Activated CD4-positive, alpha-beta T cell treated with anti-CD3 and anti-CD28 coated beads, Interleukin-2, amount 50 U/mL, for 4 hours (primary cell): Measurements from ENCODE around the gene SIGLEC15.
"Not testable (repeated sequence)": the region's sequence is repeated elsewhere in the genome, so short reads cannot be mapped to it uniquely, and the experiment has no call there.

Source experiments
- DNase-seq, 2 experiments: peaks; one replicate each; pipeline ENCODE4 v3.0.0-alpha.2; 2020

The SIGLEC15 gene

DNA sequence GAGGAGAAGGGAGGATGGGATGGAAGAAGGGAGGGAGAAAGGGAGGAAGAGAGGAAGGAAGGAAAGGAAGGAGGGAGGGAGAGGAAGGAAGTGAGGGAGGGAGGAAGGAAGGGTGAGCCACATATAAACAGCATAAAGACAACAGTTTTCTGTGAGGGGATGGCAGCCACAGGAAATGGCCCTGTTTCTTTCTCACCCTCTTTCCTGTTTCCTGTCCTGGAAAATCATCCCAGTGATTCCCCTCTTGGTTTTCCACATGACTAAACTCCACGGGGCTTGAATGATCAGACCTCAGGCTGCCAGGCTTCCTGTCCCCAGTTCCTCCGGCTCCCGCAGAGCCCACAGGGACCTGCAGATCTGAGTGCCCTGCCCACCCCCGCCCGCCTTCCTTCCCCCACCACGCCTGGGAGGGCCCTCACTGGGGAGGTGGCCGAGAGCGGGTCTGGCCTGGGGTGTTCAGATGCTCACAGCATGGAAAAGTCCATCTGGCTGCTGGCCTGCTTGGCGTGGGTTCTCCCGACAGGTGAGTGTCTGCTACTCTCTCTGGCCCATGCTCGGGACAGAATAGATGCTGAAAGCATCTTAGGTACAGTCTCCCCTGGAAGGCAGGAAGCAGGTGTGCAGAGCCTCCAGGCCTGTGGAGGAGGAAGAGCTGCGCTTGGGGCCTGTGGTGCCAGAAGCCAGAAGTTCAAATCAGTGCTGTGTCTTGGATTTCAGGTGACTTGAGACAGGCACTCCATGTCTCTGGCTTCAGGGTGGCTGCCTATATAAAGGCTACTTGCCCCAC lies at the start of gene SIGLEC15:
Gene SIGLEC15 (plus strand): TSS at position 418 of the 787 bp plus-strand sequence. CDS start 54 bp downstream, at position 472.
- DNase-seq: no peak

- no peak for DNase-seq
Measured at GRCh38 chr18:45775743-45776142, 49.7 kb upstream of the SIGLEC15 start.

- DNase-seq: no peak
Measured at GRCh38 chr18:45777393-45777792, 48.1 kb upstream of the SIGLEC15 start.

DNA sequence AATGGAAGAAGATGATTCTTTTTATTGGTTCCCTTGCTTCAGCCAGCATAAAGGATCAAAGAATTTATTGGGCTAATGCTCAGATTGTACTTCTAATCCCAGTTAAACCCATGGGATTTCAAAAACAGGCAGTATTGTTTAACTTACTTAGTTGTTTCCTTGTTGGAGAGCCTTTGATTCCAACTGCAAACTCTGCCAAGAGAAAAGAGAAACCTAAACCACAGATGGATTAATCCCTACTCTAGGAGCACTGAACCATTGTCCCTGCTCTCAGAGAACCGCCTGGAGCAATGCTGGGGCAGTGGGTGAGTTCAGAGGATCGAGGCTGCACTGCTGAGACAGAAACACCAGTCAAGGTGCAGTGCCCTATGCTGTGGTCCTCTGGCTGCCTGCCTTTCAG lies 44.9 kb upstream of the SIGLEC15 start:
- DNase-seq: no peak

DNA sequence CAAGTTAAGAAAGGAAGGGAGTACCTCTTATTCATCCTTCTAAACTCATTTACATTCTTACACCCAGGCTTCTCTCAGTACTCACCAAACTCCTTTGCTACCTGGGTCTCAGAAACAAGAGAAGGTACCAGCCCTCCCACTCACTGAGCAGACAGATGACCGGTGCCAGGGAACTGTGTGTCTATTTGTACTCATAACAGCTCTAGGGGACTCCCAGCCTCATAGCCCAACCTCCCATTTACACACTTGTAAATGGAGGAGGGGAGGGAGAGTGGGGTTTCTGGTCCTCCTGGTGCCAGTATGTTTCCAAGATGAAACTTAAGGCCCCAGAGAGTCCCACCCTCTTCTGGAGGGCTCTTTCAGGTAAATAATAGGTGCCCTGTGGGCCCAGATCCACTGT lies 42.8 kb upstream of the SIGLEC15 start:
- DNase-seq: no peak

DNA sequence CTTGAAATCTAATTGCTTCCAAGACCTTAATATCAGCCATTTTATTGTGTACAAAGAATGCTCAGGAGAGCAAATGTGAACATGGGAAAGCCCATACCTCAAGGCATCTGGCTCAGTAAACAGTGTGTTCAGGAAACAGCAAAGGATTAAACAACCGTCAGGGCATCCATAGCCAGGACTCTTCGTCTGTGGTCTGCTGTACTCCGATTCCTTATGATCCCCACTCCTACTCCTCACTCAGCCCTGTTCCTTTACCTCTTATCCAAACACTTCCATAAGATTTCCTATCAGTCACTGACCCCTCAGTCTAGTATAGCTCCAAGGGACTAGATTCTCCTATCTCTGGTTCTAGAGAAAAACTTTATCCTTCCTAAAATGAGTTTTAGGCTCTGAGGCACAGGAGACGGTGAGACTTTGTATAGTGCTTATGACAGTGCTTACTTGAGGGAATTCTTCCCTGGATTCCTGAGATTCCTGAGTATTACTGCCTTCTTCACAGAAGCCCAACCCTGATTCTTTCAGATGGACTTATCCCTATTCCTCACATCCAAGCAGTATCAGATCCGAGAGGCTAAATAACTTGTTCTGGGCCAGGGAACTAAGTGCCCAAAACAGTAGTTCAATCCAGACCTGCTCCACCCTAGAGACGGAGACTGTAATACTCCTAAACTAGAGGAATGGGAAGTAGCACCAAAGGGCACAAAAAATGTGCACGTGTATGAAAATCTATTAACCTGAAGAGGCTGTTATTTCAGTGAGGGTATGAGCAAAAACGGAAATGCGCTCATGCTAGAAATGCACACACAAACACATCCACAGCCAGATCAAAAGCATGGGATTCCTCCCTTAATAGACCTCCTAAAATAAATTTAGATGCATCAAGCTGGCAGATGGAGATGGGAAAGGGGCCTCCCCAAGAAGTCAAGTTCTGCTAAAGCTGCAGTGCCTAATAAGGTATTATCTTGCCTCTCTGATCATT lies 42.1 kb upstream of the SIGLEC15 start:
- DNase-seq: no peak

DNA sequence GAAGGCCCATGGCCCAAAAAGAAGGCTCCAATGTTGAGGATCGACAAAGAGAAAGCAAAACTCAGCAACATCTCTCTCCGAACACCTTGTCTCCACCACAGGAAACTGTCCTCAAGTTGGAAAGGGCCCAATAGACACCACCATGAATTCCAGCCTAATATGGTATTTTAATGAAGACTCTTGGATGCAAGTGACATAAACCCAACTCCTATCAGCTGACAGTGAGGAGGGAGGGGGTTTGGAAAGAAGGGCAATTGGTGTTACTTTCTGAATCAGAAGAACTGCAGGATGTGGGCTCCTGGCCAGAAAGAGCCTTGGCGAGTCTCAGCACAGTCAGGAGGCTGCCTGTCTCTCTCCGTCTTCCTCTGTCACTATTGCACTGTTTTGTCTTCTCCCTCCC lies 40.3 kb upstream of the SIGLEC15 start:
- DNase-seq: no peak

DNA sequence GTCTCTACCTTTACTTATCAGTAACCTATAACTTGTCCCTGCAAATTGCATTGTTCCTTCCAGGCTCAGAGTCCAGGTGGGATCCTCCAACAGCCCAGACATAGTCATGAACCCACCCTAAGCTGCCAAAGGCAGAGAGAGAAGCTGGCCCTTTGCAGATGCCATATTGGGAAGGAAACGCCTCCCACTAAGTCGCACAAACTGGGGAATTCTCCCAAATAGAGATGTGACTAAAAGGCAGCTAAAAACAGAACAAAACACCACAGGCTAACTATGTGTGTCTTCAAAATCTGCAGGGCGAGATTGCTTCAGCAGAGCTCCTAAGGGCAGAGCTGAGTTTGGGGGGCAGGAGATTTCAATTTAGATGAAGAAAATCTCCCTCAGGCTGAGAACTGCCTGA lies 38.5 kb upstream of the SIGLEC15 start:
- DNase-seq: no peak

GRCh38 chr18:45787346-45787745 lies 38.1 kb upstream of the SIGLEC15 start:
- no peak for DNase-seq

- DNase-seq: no peak
Measured at GRCh38 chr18:45788861-45789260, 36.6 kb upstream of the SIGLEC15 start.

- no peak for DNase-seq
Measured at GRCh38 chr18:45792506-45793263, 32.8 kb upstream of the SIGLEC15 start.

DNA sequence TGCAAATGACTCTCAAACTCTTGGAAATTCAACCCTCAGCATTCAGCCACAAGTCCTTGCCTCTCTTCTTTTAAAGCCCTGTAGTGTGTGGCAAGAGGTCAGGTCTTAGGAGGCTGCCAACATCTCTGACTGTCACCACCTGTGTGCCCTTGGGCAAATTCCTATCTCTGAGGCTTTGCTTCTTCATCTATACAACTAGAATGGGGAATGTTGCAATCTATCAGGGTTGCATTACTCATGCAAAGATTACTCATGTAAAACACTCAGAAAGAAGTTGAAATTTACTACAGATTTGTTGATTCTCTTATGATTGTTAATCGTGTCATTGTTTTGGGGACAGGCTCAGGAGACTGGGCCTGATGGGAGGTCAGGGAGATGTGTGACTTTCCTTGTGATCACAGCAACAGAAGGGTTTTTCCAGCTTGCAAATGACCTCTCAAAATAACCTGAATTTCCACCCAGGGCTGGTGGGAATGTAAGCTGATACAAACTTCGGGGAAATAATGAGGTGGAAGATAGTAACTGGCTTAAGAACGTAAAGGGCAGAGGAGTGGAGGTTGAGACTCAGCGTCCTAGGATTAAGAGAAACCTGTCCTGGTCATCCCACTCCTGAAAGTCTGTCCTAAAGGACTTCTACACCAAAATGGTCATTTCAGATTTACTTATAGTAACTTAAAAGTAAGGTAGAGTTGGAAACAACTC lies 32.1 kb upstream of the SIGLEC15 start:
- no peak for DNase-seq

DNA sequence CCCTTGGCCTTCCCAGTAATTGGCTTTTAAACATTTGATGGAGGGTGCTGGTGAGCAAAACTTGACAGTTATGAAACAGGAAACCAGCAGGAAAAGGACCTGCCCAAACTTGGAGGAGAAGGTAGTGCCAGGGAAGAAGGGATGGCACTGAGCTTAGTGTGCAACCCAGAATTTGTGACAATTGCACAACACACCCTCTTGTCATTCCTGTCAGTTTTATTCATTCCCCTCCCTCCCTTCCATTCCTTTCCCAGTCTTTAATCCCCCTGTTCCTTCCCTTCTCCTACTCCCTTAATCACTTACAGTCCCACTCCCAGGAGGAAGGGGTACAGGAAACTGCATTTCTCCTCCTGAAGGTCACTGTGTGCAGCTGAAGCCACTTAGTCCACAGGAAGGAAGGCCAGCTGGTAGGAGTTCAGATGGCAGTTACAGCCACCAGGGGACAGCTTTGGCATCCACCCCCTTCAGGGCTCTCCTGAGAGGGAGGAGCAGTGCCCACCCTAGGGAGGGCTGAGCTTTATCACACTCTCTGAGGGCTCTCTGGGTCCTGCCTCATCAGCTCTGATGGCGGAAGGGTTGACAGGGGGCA lies 24.0 kb upstream of the SIGLEC15 start:
- no peak for DNase-seq

- no peak for DNase-seq
Measured at GRCh38 chr18:45802814-45803492, 22.5 kb upstream of the SIGLEC15 start.

DNA sequence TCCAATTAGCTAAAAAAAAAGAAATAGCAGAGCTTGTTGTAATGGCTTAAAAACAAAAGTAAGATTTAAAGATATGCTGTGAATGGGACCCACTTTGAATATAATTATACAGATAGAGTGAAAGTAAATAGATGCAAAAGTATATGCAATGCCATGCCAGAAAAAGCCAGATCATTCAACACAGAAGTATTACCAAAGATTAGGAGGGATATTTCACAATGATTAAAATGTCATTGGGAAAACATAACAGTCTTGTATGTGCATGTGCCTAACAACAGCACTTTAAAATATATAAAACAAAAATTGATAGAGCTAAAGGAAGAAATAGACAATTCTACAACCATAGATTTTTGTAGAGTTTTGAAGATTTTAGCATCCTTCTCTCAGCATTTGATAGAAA lies 19.9 kb upstream of the SIGLEC15 start:
- DNase-seq: no peak

GRCh38 chr18:45806226-45806625 lies 19.2 kb upstream of the SIGLEC15 start:
- no peak for DNase-seq

DNA sequence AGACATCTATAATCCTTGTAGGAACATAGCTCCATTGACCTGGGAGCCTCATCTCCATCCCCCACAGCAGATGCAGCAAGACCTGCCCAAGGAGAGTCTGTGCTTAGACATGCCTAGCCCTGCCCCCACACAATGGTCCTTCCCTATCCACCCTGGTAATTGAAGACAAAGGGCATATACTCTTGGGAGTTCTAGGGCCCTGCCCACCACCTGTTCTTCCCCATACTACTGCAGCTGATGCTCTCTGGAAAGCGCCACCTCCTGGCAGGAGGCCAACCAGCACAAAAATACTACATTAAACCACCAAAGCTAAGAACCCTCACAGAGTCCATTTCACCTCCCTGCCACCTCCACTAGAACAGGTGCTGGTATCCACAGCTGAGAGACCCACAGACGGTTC lies 18.3 kb upstream of the SIGLEC15 start:
- not testable (repeated sequence) for DNase-seq

DNA sequence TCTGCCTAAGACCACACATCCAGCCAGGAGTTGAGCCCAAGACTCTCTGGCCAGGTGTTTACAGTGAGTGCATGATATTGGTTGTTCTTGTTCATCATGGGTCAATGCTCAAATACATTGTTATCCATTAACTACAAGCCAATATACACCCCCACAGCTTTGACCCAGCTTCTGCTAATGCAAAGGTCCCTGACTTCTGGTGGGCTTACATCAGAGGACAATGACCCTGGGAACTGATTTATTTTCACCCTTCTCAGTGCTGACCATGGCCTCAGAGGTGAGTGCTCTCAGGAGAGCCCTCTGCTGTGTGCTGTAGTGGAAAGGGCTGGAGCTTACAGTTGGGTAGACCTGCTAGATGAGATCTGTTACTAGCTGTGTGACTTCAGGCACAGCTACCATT lies 10.7 kb upstream of the SIGLEC15 start:
- DNase-seq: not testable (repeated sequence)

GRCh38 chr18:45817543-45817942 lies 7.9 kb upstream of the SIGLEC15 start:
- DNase-seq: no peak

- not testable (repeated sequence) for DNase-seq
Measured at GRCh38 chr18:45818765-45819164, 6.7 kb upstream of the SIGLEC15 start.

DNA sequence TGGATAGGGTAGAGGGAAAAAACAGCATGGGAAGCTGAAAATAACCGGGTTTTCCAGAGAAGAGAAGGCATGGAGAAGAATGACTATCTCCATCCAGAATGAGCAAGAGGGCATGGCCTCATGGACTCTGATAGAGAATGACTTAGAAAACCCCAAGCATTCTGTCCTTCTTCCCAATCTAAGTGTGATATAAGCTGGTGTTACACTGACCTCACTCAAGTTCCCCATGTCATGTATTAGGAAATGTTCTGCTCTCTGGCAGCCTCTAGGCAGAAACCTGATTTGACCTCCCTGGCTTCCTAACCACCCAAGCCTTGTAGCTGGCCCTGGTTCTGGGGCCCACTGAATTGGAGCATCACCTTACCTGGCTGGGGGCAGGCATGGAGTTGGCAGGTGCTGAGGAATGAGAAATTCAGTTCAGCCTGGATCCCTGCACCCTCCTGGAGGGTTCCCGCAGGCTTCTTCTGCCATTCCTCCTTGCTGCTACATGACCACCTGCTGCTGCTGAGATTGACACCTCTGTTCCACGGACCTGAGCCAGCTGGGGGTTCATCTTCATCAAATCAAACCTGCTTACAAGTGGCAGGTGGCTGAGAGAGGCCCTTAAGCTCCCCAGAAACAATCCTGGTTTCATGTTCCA lies 5.2 kb upstream of the SIGLEC15 start:
- DNase-seq: no peak
